Loucy (cell line): Measurements from ENCODE around the gene ACP7.

Experiments used
- EZH2phosphoT487 ChIP-seq: fragments of 200-600 bp; IDR thresholded peaks from 2 replicates; pipeline ENCODE4 v1.6.1; 2018; ENCODE audit warnings: antibody characterized with exemption, mild to moderate bottlenecking, moderate library complexity, borderline replicate concordance
- TF ChIP-seq, protein P1 (sequence below): fragments of 200-600 bp; sonication (generic); conservative IDR thresholded peaks from 2 replicates; pipeline ENCODE4 v1.5.1; 2014; ENCODE audit warnings: mild to moderate bottlenecking, antibody characterized with exemption, low read length

DNA sequence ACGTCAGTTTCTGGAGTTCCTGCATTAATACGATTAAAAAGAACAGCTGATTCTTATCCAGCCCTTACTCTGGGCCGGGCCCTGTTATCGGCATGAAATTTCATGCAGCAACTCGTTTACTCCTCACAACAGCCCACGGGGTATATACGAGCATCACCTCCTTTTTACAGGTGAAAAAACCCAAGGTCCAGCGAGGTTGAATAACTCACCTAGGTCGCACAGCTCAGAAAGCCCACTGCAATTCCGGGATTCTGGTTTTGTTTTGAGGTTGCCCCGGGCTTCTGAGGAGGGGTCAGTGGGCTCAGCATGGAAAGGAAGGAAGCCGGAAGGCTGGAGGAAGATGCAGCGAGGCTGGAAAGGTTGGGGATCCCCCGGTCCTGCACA is 577 bp upstream of the ACP7 start:
- TF ChIP-seq EZH2phosphoT487 = no peak
- TF ChIP-seq, protein P1, sequence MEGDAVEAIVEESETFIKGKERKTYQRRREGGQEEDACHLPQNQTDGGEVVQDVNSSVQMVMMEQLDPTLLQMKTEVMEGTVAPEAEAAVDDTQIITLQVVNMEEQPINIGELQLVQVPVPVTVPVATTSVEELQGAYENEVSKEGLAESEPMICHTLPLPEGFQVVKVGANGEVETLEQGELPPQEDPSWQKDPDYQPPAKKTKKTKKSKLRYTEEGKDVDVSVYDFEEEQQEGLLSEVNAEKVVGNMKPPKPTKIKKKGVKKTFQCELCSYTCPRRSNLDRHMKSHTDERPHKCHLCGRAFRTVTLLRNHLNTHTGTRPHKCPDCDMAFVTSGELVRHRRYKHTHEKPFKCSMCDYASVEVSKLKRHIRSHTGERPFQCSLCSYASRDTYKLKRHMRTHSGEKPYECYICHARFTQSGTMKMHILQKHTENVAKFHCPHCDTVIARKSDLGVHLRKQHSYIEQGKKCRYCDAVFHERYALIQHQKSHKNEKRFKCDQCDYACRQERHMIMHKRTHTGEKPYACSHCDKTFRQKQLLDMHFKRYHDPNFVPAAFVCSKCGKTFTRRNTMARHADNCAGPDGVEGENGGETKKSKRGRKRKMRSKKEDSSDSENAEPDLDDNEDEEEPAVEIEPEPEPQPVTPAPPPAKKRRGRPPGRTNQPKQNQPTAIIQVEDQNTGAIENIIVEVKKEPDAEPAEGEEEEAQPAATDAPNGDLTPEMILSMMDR = no peak
